Central memory CD8-positive, alpha-beta T cell (primary cell): ENCODE results near the gene GSG1L.

Source experiments
- ATAC-seq: fragments of 150-1000 bp; cut with Tn5 transposase; replicated peaks from 2 replicates; pipeline ENCODE4 v1.10.0; 2022; ENCODE audit warnings: mild to moderate bottlenecking, moderate FRiP score, moderate number of reproducible peaks; ENCODE audit not compliant: poor library complexity, severe bottlenecking; ENCODE audit errors: extremely low read depth
- DNase-seq, 2 donors: peaks; one replicate each; pipeline ENCODE4 v3.0.0; 2021; ENCODE audit warnings: low spot score in 2 of 2
- H3K27ac Mint-ChIP-seq: one replicate; pipeline ENCODE4 v1.8.0; 2022; ENCODE audit warnings: low read depth, mild to moderate bottlenecking, moderate library complexity, mixed read lengths
- H3K27me3 Mint-ChIP-seq: one replicate; pipeline ENCODE4 v1.8.0; 2022; ENCODE audit warnings: mixed read lengths
- H3K36me3 Mint-ChIP-seq: one replicate; pipeline ENCODE4 v1.8.0; 2022; ENCODE audit warnings: mild to moderate bottlenecking, moderate library complexity, mixed read lengths; ENCODE audit not compliant: insufficient read depth
- H3K4me1 Mint-ChIP-seq: one replicate; pipeline ENCODE4 v1.8.0; 2022; ENCODE audit warnings: mixed read lengths
- H3K4me3 Mint-ChIP-seq: one replicate; pipeline ENCODE4 v1.8.0; 2022; ENCODE audit warnings: mild to moderate bottlenecking, moderate library complexity, mixed read lengths
- H3K9me3 Mint-ChIP-seq: one replicate; pipeline ENCODE4 v1.8.0; 2022; ENCODE audit warnings: mixed read lengths

GSG1L gene

GRCh38 chr16:27806986-27807385 lies 256.5 kb downstream of the GSG1L start:
- Mint-ChIP-seq H3K4me1 (peaks cover 4% of the 10 kb centered on the region), H3K36me3 (no peaks in the 10 kb centered on the region), H3K27ac (no peak overlapping the region), H3K9me3 (no peaks in the 10 kb centered on the region), H3K27me3 (peaks cover 46% of the 10 kb centered on the region), H3K4me3 (no peak overlapping the region)
- DNase-seq (no peak), ATAC-seq (no peak)

- no peak for ATAC-seq
- Mint-ChIP-seq H3K27me3 (peaks cover 48% of the 10 kb centered on the region), H3K9me3 (no peaks in the 10 kb centered on the region), H3K4me1 (peaks cover 4% of the 10 kb centered on the region), H3K27ac (no peak overlapping the region), H3K36me3 (no peaks in the 10 kb centered on the region), H3K4me3 (no peak overlapping the region)
- DNase-seq = no peak
These were observed 257.1 kb downstream of the GSG1L start for GRCh38 chr16:27806388-27806787.

GRCh38 chr16:27805828-27806351 lies 257.6 kb downstream of the GSG1L start:
- no peak overlapping the region for H3K27ac Mint-ChIP-seq
- H3K36me3 Mint-ChIP-seq = no peaks in the 10 kb centered on the region
- no peak overlapping the region for H3K4me3 Mint-ChIP-seq
- peaks cover 4% of the 10 kb centered on the region for H3K4me1 Mint-ChIP-seq
- ATAC-seq (no peak), DNase-seq (no peak)
- peaks cover 53% of the 10 kb centered on the region for H3K27me3 Mint-ChIP-seq
- no peaks in the 10 kb centered on the region for H3K9me3 Mint-ChIP-seq

- Mint-ChIP-seq H3K4me3 (peak overlapping the region; percentile 18), H3K36me3 (no peaks in the 10 kb centered on the region), H3K9me3 (no peaks in the 10 kb centered on the region), H3K4me1 (peaks cover 4% of the 10 kb centered on the region), H3K27me3 (peaks cover 58% of the 10 kb centered on the region), H3K27ac (no peak overlapping the region)
- ATAC-seq (no peak), DNase-seq (no peak)
These were observed 259.6 kb downstream of the GSG1L start for GRCh38 chr16:27803775-27804549.

- Mint-ChIP-seq H3K27ac (no peak overlapping the region), H3K9me3 (no peaks in the 10 kb centered on the region), H3K4me1 (peaks cover 4% of the 10 kb centered on the region), H3K27me3 (peaks cover 52% of the 10 kb centered on the region), H3K36me3 (no peaks in the 10 kb centered on the region), H3K4me3 (no peak overlapping the region)
- DNase-seq = no peak
- no peak for ATAC-seq
These were observed 260.7 kb downstream of the GSG1L start for GRCh38 chr16:27802664-27803439.

GRCh38 chr16:27801289-27801945 lies 262.1 kb downstream of the GSG1L start:
- peaks cover 52% of the 10 kb centered on the region for H3K27me3 Mint-ChIP-seq
- no peaks in the 10 kb centered on the region for H3K36me3 Mint-ChIP-seq
- H3K9me3 Mint-ChIP-seq = no peaks in the 10 kb centered on the region
- DNase-seq (no peak), ATAC-seq (no peak)
- no peak overlapping the region for H3K27ac Mint-ChIP-seq
- peaks cover 4% of the 10 kb centered on the region for H3K4me1 Mint-ChIP-seq
- no peak overlapping the region for H3K4me3 Mint-ChIP-seq

- Mint-ChIP-seq H3K4me1 (peaks cover 4% of the 10 kb centered on the region), H3K36me3 (peaks cover 1% of the 10 kb centered on the region), H3K4me3 (no peak overlapping the region), H3K27me3 (peaks cover 49% of the 10 kb centered on the region), H3K27ac (no peak overlapping the region), H3K9me3 (no peaks in the 10 kb centered on the region)
- DNase-seq = no peak
- no peak for ATAC-seq
These were observed 262.7 kb downstream of the GSG1L start for GRCh38 chr16:27800817-27801216.

GRCh38 chr16:27799896-27800295 lies 263.6 kb downstream of the GSG1L start:
- no peaks in the 10 kb centered on the region for H3K9me3 Mint-ChIP-seq
- ATAC-seq = no peak
- DNase-seq = no peak
- peaks cover 56% of the 10 kb centered on the region for H3K27me3 Mint-ChIP-seq
- H3K36me3 Mint-ChIP-seq = peaks cover 2% of the 10 kb centered on the region
- H3K27ac Mint-ChIP-seq = no peak overlapping the region
- H3K4me1 Mint-ChIP-seq = peaks cover 4% of the 10 kb centered on the region
- H3K4me3 Mint-ChIP-seq = no peak overlapping the region

- H3K4me1 Mint-ChIP-seq = no peaks in the 10 kb centered on the region
- peaks cover 43% of the 10 kb centered on the region for H3K27me3 Mint-ChIP-seq
- no peak for DNase-seq
- H3K4me3 Mint-ChIP-seq = no peak overlapping the region
- no peak for ATAC-seq
- H3K27ac Mint-ChIP-seq = no peak overlapping the region
- peaks cover 2% of the 10 kb centered on the region for H3K36me3 Mint-ChIP-seq
- H3K9me3 Mint-ChIP-seq = no peaks in the 10 kb centered on the region
These were observed 265.3 kb downstream of the GSG1L start for GRCh38 chr16:27798241-27798640.

GRCh38 chr16:27795992-27796614 lies 267.4 kb downstream of the GSG1L start:
- H3K9me3 Mint-ChIP-seq = no peaks in the 10 kb centered on the region
- ATAC-seq (no peak), DNase-seq (no peak)
- no peak overlapping the region for H3K27ac Mint-ChIP-seq
- no peaks in the 10 kb centered on the region for H3K4me1 Mint-ChIP-seq
- peaks cover 2% of the 10 kb centered on the region for H3K36me3 Mint-ChIP-seq
- H3K4me3 Mint-ChIP-seq = no peak overlapping the region
- H3K27me3 Mint-ChIP-seq = peaks cover 23% of the 10 kb centered on the region

GRCh38 chr16:27793249-27793622 lies 270.3 kb downstream of the GSG1L start:
- H3K27me3 Mint-ChIP-seq = peaks cover 14% of the 10 kb centered on the region
- H3K4me3 Mint-ChIP-seq = no peak overlapping the region
- H3K4me1 Mint-ChIP-seq = no peaks in the 10 kb centered on the region
- no peak for ATAC-seq
- no peak for DNase-seq
- no peak overlapping the region for H3K27ac Mint-ChIP-seq
- H3K9me3 Mint-ChIP-seq = no peaks in the 10 kb centered on the region
- peaks cover 2% of the 10 kb centered on the region for H3K36me3 Mint-ChIP-seq

GRCh38 chr16:27792486-27793248 lies 270.8 kb downstream of the GSG1L start:
- ATAC-seq = no peak
- Mint-ChIP-seq H3K9me3 (no peaks in the 10 kb centered on the region), H3K36me3 (peaks cover 2% of the 10 kb centered on the region), H3K4me1 (no peaks in the 10 kb centered on the region), H3K27me3 (peaks cover 14% of the 10 kb centered on the region), H3K4me3 (no peak overlapping the region), H3K27ac (no peak overlapping the region)
- DNase-seq = no peak
